ENCODE data around the gene GAGE12J. TPM values are rescaled to one million over a fixed set of nuclear protein-coding genes. Genes with fewer than 3 reads are reported as not detected.
"Not testable (repeated sequence)": the region's sequence is repeated elsewhere in the genome, so short reads cannot be mapped to it uniquely, and the experiment has no call there.

GAGE12J gene
- total RNA-seq, 1 experiment from 2014 or later = not detected

GRCh38 chrX:49316085-49316484 is 5.8 kb upstream of the GAGE12J start:
- Histone ChIP-seq H3K27me3 (ENCODE audit: insufficient read depth, low read length) (no peaks in the 10 kb centered on the region), H3K4me2 (ENCODE audit: low read length) (no peak overlapping the region), H3K79me2 (ENCODE audit: insufficient read depth, low read length) (no peaks in the 10 kb centered on the region), H3K36me3 (ENCODE audit: control insufficient read depth in 1 of 2, insufficient read depth in 2 of 2, low read length in 2 of 2) (no peaks in the 10 kb centered on the region), H3K4me1 (ENCODE audit: control insufficient read depth in 1 of 2, insufficient read depth in 2 of 2, low read length in 2 of 2) (no peaks in the 10 kb centered on the region), H3K9ac (ENCODE audit: low read length) (no peak overlapping the region), H3K4me3 (replicated peaks in 1 of 2; ENCODE audit: low read depth in 1 of 2, low read length in 2 of 2) (no peak overlapping the region), H2AFZ (ENCODE audit: low read depth, low read length, poor library complexity, severe bottlenecking) (no peak overlapping the region), H3K27ac (ENCODE audit: low read depth, low read length) (no peak overlapping the region), H3K9me2 (ENCODE audit: insufficient read depth) (no peaks in the 10 kb centered on the region), H3K9me3 (ENCODE audit: control insufficient read depth in 1 of 2, insufficient read depth in 1 of 2, low read depth in 1 of 2, low read length in 2 of 2) (no peaks in the 10 kb centered on the region), H4K20me1 (ENCODE audit: insufficient read depth) (no peaks in the 10 kb centered on the region)
- ChIA-PET CTCF (no interaction called here), POLR2A (no interaction called here), RAD21 (ENCODE audit: low non-redundant PET in 1 of 2, low total read pairs in 2 of 2, uncharacterized antibody in 2 of 2, unreplicated experiment in 2 of 2) (no interaction called here)
- intact Hi-C loops (cut with micrococcal nuclease) = no loop called here
- TF ChIP-seq EZH2phosphoT487 (IDR thresholded peaks at IDR 0.05; ENCODE audit: borderline replicate concordance) = no peak
- TF ChIP-seq EZH2 (IDR thresholded peaks at IDR 0.05) = no peak
- no peak for TF ChIP-seq ZBTB33 (IDR thresholded peaks at IDR 0.05; ENCODE audit: extremely low read depth, insufficient replicate concordance, low read length)
- TF ChIP-seq SIN3A (IDR thresholded peaks at IDR 0.05; ENCODE audit: low read depth) = no peak
- no peak for DNase-seq (ENCODE audit: low read depth, low spot score)
- ATAC-seq = no peak
- BruUV-seq (replicated peaks) = no TSS peak

- H3K9ac ChIP-seq (ENCODE audit: low read length); H2AFZ ChIP-seq (ENCODE audit: low read depth, low read length, poor library complexity, severe bottlenecking); H3K9me2 ChIP-seq (ENCODE audit: insufficient read depth); CTCF ChIA-PET; H3K36me3 ChIP-seq (ENCODE audit: control insufficient read depth in 1 of 2, insufficient read depth in 2 of 2, low read length in 2 of 2); DNase-seq (ENCODE audit: low read depth, low spot score); ATAC-seq; POLR2A ChIA-PET; H4K20me1 ChIP-seq (ENCODE audit: insufficient read depth); H3K27ac ChIP-seq (ENCODE audit: low read depth, low read length); H3K9me3 ChIP-seq (ENCODE audit: control insufficient read depth in 1 of 2, insufficient read depth in 1 of 2, low read depth in 1 of 2, low read length in 2 of 2); H3K4me3 ChIP-seq (replicated peaks in 1 of 2; ENCODE audit: low read depth in 1 of 2, low read length in 2 of 2); RAD21 ChIA-PET (ENCODE audit: low non-redundant PET in 1 of 2, low total read pairs in 2 of 2, uncharacterized antibody in 2 of 2, unreplicated experiment in 2 of 2); H3K4me2 ChIP-seq (ENCODE audit: low read length); H3K4me1 ChIP-seq (ENCODE audit: control insufficient read depth in 1 of 2, insufficient read depth in 2 of 2, low read length in 2 of 2); H3K79me2 ChIP-seq (ENCODE audit: insufficient read depth, low read length); intact Hi-C loops (cut with micrococcal nuclease); BruUV-seq (replicated peaks); H3K27me3 ChIP-seq (ENCODE audit: insufficient read depth, low read length): not testable (repeated sequence)
Observed at GRCh38 chrX:49322266-49322665, 429 bp downstream of the GAGE12J start.

- H3K9ac ChIP-seq (ENCODE audit: low read length); H3K9me3 ChIP-seq (ENCODE audit: control insufficient read depth in 1 of 2, insufficient read depth in 1 of 2, low read depth in 1 of 2, low read length in 2 of 2); BruUV-seq (replicated peaks); H4K20me1 ChIP-seq (ENCODE audit: insufficient read depth); H3K27ac ChIP-seq (ENCODE audit: low read depth, low read length); H3K4me3 ChIP-seq (replicated peaks in 1 of 2; ENCODE audit: low read depth in 1 of 2, low read length in 2 of 2); POLR2A ChIA-PET; DNase-seq (ENCODE audit: low read depth, low spot score); H3K4me2 ChIP-seq (ENCODE audit: low read length); H2AFZ ChIP-seq (ENCODE audit: low read depth, low read length, poor library complexity, severe bottlenecking); CTCF ChIA-PET; intact Hi-C loops (cut with micrococcal nuclease); H3K36me3 ChIP-seq (ENCODE audit: control insufficient read depth in 1 of 2, insufficient read depth in 2 of 2, low read length in 2 of 2); H3K9me2 ChIP-seq (ENCODE audit: insufficient read depth); ATAC-seq; H3K4me1 ChIP-seq (ENCODE audit: control insufficient read depth in 1 of 2, insufficient read depth in 2 of 2, low read length in 2 of 2); H3K27me3 ChIP-seq (ENCODE audit: insufficient read depth, low read length); RAD21 ChIA-PET (ENCODE audit: low non-redundant PET in 1 of 2, low total read pairs in 2 of 2, uncharacterized antibody in 2 of 2, unreplicated experiment in 2 of 2); H3K79me2 ChIP-seq (ENCODE audit: insufficient read depth, low read length): not testable (repeated sequence)
Observed at GRCh38 chrX:49323735-49324134, 1.9 kb downstream of the GAGE12J start.

GRCh38 chrX:49330421-49330820 is 8.6 kb downstream of the GAGE12J start:
- H3K27me3 ChIP-seq (ENCODE audit: insufficient read depth, low read length); ATAC-seq; H3K4me1 ChIP-seq (ENCODE audit: control insufficient read depth in 1 of 2, insufficient read depth in 2 of 2, low read length in 2 of 2); H3K79me2 ChIP-seq (ENCODE audit: insufficient read depth, low read length); DNase-seq (ENCODE audit: low read depth, low spot score); H3K9me3 ChIP-seq (ENCODE audit: control insufficient read depth in 1 of 2, insufficient read depth in 1 of 2, low read depth in 1 of 2, low read length in 2 of 2); BruUV-seq (replicated peaks); H3K4me3 ChIP-seq (replicated peaks in 1 of 2; ENCODE audit: low read depth in 1 of 2, low read length in 2 of 2); POLR2A ChIA-PET; H3K4me2 ChIP-seq (ENCODE audit: low read length); H4K20me1 ChIP-seq (ENCODE audit: insufficient read depth); H3K9ac ChIP-seq (ENCODE audit: low read length); H2AFZ ChIP-seq (ENCODE audit: low read depth, low read length, poor library complexity, severe bottlenecking); intact Hi-C loops (cut with micrococcal nuclease); RAD21 ChIA-PET (ENCODE audit: low non-redundant PET in 1 of 2, low total read pairs in 2 of 2, uncharacterized antibody in 2 of 2, unreplicated experiment in 2 of 2); H3K9me2 ChIP-seq (ENCODE audit: insufficient read depth); H3K36me3 ChIP-seq (ENCODE audit: control insufficient read depth in 1 of 2, insufficient read depth in 2 of 2, low read length in 2 of 2); CTCF ChIA-PET; H3K27ac ChIP-seq (ENCODE audit: low read depth, low read length): not testable (repeated sequence)
